ENCODE results near the gene POLR1A. TPM values are rescaled to one million over a fixed set of nuclear protein-coding genes. Genes with fewer than 3 reads are reported as not detected.
A peak's percentile ranks its signal among the peaks of the same experiment; 100 is the strongest.

Gene POLR1A
- total RNA-seq, 4 donors from 2014 or later = 11.1 to 17.6 (median 13.3) TPM

- Histone ChIP-seq H3K4me3 (no peak overlapping the region), H3K36me3 (peaks cover 0 to 41% (median 19%) of the 10 kb centered on the region in 4 donors), H3K27ac (no peak overlapping the region), H3K9me3 (no peaks in the 10 kb centered on the region), H3K4me1 (peaks cover 0 to 1% (median 0%) of the 10 kb centered on the region in 4 donors), H3K27me3 (no peaks in the 10 kb centered on the region)
- in situ Hi-C loops (cut with MboI; ENCODE audit: low pct_ligation_motif_present in 1 of 4, low pct_unique_long_range_greater_than_20kb in 1 of 4, low sequenced_read_pairs in 3 of 4) (no loop called here), intact Hi-C loops (cut with DNase I; ENCODE audit: low total_unique reads) (no loop called here)
- 95 to 100% methylated on average over 4 to 14 of the region's 14 CpGs for WGBS, 2 donors (ENCODE audit: low coverage in 1 of 2)
- no peak for DNase-seq
- TF ChIP-seq POLR2A (IDR thresholded peaks at IDR 0.05) (no peak), EP300 (IDR thresholded peaks at IDR 0.05; ENCODE audit: low read depth) (no peak)
These were observed 75.8 kb downstream of the POLR1A start for GRCh38 chr2:86029873-86030272.

DNA sequence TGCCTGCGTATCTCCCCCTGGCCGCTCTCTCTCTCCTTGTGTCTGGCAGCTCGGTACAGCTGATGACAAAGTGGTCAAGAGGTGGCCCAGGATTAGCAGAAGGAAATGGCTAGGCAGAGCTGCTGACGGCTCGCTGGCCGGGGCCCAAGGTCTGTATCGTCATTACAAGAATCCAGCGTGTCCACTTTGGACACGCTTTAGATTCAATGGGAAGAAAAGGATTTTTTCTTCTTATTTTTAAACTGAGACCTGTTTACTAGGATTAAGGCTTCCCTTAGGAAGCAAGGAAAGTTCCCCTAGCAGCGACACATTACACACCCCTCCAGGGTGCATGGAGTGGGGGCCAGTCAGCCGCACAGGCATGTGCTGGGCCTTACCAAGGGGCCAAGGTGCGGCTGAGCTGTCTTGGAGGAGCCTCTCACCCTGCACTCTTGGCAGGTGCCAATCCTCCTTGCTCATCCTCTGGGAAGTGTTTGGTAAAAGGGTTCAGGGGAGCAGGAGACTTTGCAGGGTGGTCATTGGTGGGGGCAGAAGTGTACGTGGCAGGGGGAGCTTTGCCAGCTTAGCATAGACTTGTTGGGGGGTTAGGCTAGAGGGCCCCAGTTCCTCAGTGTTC, 76.8 kb downstream of the POLR1A start:
- 87% methylated on average over 13 of the region's 13 CpGs; no CpG with 5 or more reads in 1 of the 2 donors for WGBS, 2 donors (ENCODE audit: low coverage in 1 of 2)
- in situ Hi-C loops (cut with MboI; ENCODE audit: low pct_ligation_motif_present in 1 of 4, low pct_unique_long_range_greater_than_20kb in 1 of 4, low sequenced_read_pairs in 3 of 4) (no loop called here), intact Hi-C loops (cut with DNase I; ENCODE audit: low total_unique reads) (no loop called here)
- no peaks in the 10 kb centered on the region for H3K27me3 ChIP-seq
- TF ChIP-seq, protein P1, sequence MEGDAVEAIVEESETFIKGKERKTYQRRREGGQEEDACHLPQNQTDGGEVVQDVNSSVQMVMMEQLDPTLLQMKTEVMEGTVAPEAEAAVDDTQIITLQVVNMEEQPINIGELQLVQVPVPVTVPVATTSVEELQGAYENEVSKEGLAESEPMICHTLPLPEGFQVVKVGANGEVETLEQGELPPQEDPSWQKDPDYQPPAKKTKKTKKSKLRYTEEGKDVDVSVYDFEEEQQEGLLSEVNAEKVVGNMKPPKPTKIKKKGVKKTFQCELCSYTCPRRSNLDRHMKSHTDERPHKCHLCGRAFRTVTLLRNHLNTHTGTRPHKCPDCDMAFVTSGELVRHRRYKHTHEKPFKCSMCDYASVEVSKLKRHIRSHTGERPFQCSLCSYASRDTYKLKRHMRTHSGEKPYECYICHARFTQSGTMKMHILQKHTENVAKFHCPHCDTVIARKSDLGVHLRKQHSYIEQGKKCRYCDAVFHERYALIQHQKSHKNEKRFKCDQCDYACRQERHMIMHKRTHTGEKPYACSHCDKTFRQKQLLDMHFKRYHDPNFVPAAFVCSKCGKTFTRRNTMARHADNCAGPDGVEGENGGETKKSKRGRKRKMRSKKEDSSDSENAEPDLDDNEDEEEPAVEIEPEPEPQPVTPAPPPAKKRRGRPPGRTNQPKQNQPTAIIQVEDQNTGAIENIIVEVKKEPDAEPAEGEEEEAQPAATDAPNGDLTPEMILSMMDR (IDR thresholded peaks at IDR 0.05) = no peak
- TF ChIP-seq POLR2AphosphoS5 (IDR thresholded peaks at IDR 0.05) = no peak
- TF ChIP-seq POLR2A (IDR thresholded peaks at IDR 0.05) = no peak
- TF ChIP-seq EP300 (IDR thresholded peaks at IDR 0.05; ENCODE audit: low read depth) = no peak
- peak; percentile 33 for DNase-seq
- H3K4me3 ChIP-seq = no peak overlapping the region
- no peaks in the 10 kb centered on the region for H3K4me1 ChIP-seq
- no peak overlapping the region for H3K27ac ChIP-seq
- peaks cover 0 to 41% (median 19%) of the 10 kb centered on the region in 4 donors for H3K36me3 ChIP-seq
- H3K9me3 ChIP-seq = no peaks in the 10 kb centered on the region

- in situ Hi-C loops (cut with MboI; ENCODE audit: low pct_ligation_motif_present in 1 of 4, low pct_unique_long_range_greater_than_20kb in 1 of 4, low sequenced_read_pairs in 3 of 4) (no loop called here), intact Hi-C loops (cut with DNase I; ENCODE audit: low total_unique reads) (no loop called here)
- no peaks in the 10 kb centered on the region for H3K9me3 ChIP-seq
- TF ChIP-seq POLR2AphosphoS5 (IDR thresholded peaks at IDR 0.05) (no peak), EP300 (IDR thresholded peaks at IDR 0.05; ENCODE audit: low read depth) (no peak), POLR2A (IDR thresholded peaks at IDR 0.05) (no peak)
- TF ChIP-seq, protein P1 (IDR thresholded peaks at IDR 0.05) = no peak
- H3K27me3 ChIP-seq = no peaks in the 10 kb centered on the region
- peaks cover 0 to 41% (median 18%) of the 10 kb centered on the region in 4 donors for H3K36me3 ChIP-seq
- no peak for DNase-seq
- H3K4me1 ChIP-seq = no peaks in the 10 kb centered on the region
- H3K27ac ChIP-seq = no peak overlapping the region
- 88% methylated on average over 26 of the region's 33 CpGs; no CpG with 5 or more reads in 1 of the 2 donors for WGBS, 2 donors (ENCODE audit: low coverage in 1 of 2)
- H3K4me3 ChIP-seq = no peak overlapping the region
These were observed 77.5 kb downstream of the POLR1A start for GRCh38 chr2:86027922-86028765.

GRCh38 chr2:86027196-86027921, 78.3 kb downstream of the POLR1A start:
- Histone ChIP-seq H3K9me3 (no peaks in the 10 kb centered on the region), H3K27me3 (no peaks in the 10 kb centered on the region), H3K27ac (no peak overlapping the region), H3K4me3 (no peak overlapping the region), H3K36me3 (peaks cover 0 to 41% (median 17%) of the 10 kb centered on the region in 4 donors), H3K4me1 (no peaks in the 10 kb centered on the region)
- intact Hi-C loops (cut with DNase I; ENCODE audit: low total_unique reads) (no loop called here), in situ Hi-C loops (cut with MboI; ENCODE audit: low pct_ligation_motif_present in 1 of 4, low pct_unique_long_range_greater_than_20kb in 1 of 4, low sequenced_read_pairs in 3 of 4) (no loop called here)
- no peak for DNase-seq
- 87% methylated on average over 17 of the region's 17 CpGs; no CpG with 5 or more reads in 1 of the 2 donors for WGBS, 2 donors (ENCODE audit: low coverage in 1 of 2)
- TF ChIP-seq, protein P1 (IDR thresholded peaks at IDR 0.05) = no peak
- TF ChIP-seq EP300 (IDR thresholded peaks at IDR 0.05; ENCODE audit: low read depth) (no peak), POLR2AphosphoS5 (IDR thresholded peaks at IDR 0.05) (no peak)
